Fibroblast of the aortic adventitia (primary cell): ENCODE results near the gene GPR153. TPM values are rescaled to one million over a fixed set of nuclear protein-coding genes. Genes with fewer than 3 reads are reported as not detected.

Experiments
- DNase-seq: peaks from one replicate; pipeline ENCODE4 v3.0.0-alpha.2; 2010; ENCODE audit warnings: low read depth
- H3K4me3 ChIP-seq: 2 replicates; pipeline ENCODE4 v1.5.1; 2011; ENCODE audit warnings: low read depth, mild to moderate bottlenecking, control low read depth, low read length, moderate library complexity
- total RNA-seq: library from RNA; depleted of rRNA; stranded (reverse); fragments of >200 nt; gene quantifications from 2 replicates; pipeline ENCODE4 v1.2.3, GENCODE V29; 2012; ENCODE audit warnings: low replicate concordance
- TF ChIP-seq, protein P1 (sequence below): IDR thresholded peaks from 2 replicates; pipeline ENCODE4 v1.5.1; 2011; ENCODE audit warnings: mild to moderate bottlenecking, low read length, control low read depth, inconsistent platforms; ENCODE audit not compliant: insufficient read depth

The GPR153 gene
- total RNA-seq, 1 donor, result 9.9 TPM

DNA sequence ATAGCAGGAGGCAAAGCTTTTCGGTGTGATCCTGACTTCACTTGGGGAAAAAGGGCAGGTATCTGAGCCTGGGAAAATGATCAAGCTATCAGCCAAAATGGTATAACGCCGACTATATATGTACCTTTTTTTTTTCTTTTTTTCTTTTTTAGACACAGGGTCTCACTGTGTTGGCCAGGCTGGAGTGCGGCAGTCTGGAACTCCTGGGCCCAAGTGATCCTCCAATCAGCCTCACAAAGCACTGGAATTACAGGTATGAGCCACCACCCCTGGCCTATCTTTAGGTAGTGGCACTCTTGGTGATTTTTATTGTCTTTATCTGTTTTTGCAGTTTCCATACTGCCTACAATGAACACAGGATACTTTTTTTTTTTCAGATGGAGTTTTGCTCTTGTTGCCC lies 23.8 kb downstream of the GPR153 start:
- TF ChIP-seq, protein P1, sequence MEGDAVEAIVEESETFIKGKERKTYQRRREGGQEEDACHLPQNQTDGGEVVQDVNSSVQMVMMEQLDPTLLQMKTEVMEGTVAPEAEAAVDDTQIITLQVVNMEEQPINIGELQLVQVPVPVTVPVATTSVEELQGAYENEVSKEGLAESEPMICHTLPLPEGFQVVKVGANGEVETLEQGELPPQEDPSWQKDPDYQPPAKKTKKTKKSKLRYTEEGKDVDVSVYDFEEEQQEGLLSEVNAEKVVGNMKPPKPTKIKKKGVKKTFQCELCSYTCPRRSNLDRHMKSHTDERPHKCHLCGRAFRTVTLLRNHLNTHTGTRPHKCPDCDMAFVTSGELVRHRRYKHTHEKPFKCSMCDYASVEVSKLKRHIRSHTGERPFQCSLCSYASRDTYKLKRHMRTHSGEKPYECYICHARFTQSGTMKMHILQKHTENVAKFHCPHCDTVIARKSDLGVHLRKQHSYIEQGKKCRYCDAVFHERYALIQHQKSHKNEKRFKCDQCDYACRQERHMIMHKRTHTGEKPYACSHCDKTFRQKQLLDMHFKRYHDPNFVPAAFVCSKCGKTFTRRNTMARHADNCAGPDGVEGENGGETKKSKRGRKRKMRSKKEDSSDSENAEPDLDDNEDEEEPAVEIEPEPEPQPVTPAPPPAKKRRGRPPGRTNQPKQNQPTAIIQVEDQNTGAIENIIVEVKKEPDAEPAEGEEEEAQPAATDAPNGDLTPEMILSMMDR, result no peak
- no peak for DNase-seq
- H3K4me3 ChIP-seq, result no peak overlapping the region

GRCh38 chr1:6235296-6235677 lies 25.6 kb downstream of the GPR153 start:
- no peak for DNase-seq
- TF ChIP-seq, protein P1, result no peak
- H3K4me3 ChIP-seq, result peak overlapping the region; percentile 87

DNA sequence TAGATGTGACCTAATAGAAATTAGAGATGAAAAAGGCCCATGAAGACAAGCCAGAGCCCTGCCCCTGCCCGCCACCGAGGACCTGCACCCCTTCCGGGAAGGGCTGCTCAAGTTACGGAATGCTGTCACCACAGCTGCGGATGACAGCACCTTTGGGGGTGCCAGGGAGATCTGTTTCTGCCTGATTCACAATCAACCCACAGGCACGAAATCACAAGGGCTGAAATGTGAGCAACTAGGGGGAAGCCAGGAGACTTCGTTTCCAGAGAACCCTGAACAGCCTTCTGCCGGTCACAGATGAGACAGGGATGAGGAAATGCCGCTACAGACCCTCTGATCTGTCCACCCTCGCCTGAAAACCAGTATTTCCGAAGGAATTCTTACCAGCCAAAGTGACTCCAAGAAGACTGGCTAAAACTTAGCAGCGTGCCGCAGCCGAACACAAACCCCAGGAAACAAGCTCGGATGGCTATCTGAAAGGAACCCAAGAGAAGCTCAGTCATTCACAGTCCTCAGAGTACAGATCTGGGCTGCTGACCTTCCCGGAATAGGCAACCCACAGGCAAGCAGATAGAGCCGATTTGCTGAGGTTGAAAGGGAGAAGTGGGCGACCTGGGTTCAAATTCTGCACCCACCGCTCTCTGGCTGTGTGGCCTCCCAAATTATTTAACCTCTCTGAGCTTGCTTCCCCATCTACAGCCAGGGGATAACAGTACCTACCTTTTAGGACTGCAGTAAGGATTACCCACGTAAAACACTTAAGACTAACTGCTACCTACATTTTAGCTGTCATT lies 26.2 kb downstream of the GPR153 start:
- peak; percentile 25 for DNase-seq
- H3K4me3 ChIP-seq, result peak overlapping the region; percentile 87
- TF ChIP-seq, protein P1, result no peak

- no peak for DNase-seq
- TF ChIP-seq, protein P1, result no peak
- no peak overlapping the region for H3K4me3 ChIP-seq
Observed at GRCh38 chr1:6233376-6233775, 27.5 kb downstream of the GPR153 start.

GRCh38 chr1:6225651-6226050 lies 35.2 kb downstream of the GPR153 start:
- DNase-seq, result no peak
- no peak overlapping the region for H3K4me3 ChIP-seq
- TF ChIP-seq, protein P1, result no peak

GRCh38 chr1:6224718-6225117 lies 36.2 kb downstream of the GPR153 start:
- TF ChIP-seq, protein P1, result no peak
- no peak for DNase-seq
- H3K4me3 ChIP-seq, result no peak overlapping the region

DNA sequence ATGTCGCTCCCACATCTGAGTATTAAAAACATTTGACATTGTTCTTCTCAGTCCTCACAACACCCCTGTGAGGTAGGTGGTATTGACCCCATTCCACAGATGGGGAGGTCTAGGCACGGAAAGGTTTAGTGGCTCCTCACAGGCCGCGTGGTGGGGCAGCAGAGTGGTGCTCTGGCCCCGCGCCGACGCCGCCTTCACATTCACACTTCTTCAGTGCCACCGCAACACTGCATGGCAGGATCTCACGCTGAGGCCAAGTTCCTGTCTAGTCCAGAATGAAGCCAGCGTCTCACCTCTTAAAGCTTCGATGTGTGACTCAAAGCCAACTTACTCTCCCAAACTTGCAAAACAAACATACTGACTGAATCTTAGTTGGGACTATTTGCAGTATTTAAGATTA lies 37.3 kb downstream of the GPR153 start:
- TF ChIP-seq, protein P1, result no peak
- H3K4me3 ChIP-seq, result no peak overlapping the region
- DNase-seq, result no peak
